GM18907 (cell line): ENCODE measurements around the gene MBOAT7.
A peak's percentile ranks its signal among the peaks of the same experiment; 100 is the strongest.
"Not testable (repeated sequence)": the region's sequence is repeated elsewhere in the genome, so short reads cannot be mapped to it uniquely, and the experiment has no call there.

Source experiments
- ATAC-seq: cut with Tn5 transposase; IDR thresholded peaks from one replicate; pipeline ENCODE4 v1.9.1; 2021; ENCODE audit warnings: mild to moderate bottlenecking, moderate library complexity; ENCODE audit not compliant: unreplicated experiment

MBOAT7 gene

GRCh38 chr19:54189145-54189734, at the start of gene MBOAT7:
MBOAT7 (minus strand) TSS chr19:54189580; CDS start chr19:54188508, 1,072 bp downstream.
- peak; percentile 21 for ATAC-seq

- no peak for ATAC-seq
These were observed 44.6 kb upstream of the MBOAT7 start for GRCh38 chr19:54233941-54234340.

GRCh38 chr19:54231077-54231931, 41.9 kb upstream of the MBOAT7 start:
- no peak for ATAC-seq

GRCh38 chr19:54230031-54230430, 40.7 kb upstream of the MBOAT7 start:
- ATAC-seq: no peak

GRCh38 chr19:54229146-54229545, 39.8 kb upstream of the MBOAT7 start:
- no peak for ATAC-seq

GRCh38 chr19:54224619-54225018, 35.2 kb upstream of the MBOAT7 start:
- ATAC-seq: not testable (repeated sequence)

GRCh38 chr19:54223937-54224281, 34.5 kb upstream of the MBOAT7 start:
- not testable (repeated sequence) for ATAC-seq

- not testable (repeated sequence) for ATAC-seq
These were observed 34.0 kb upstream of the MBOAT7 start for GRCh38 chr19:54223277-54223936.

GRCh38 chr19:54222474-54223276, 33.3 kb upstream of the MBOAT7 start, which contains the start of gene LILRB3:
LILRB3 (minus strand) TSS chr19:54223007; CDS start chr19:54222976, 31 bp downstream.
- ATAC-seq: not testable (repeated sequence)

GRCh38 chr19:54221947-54222346, 32.6 kb upstream of the MBOAT7 start:
- ATAC-seq: not testable (repeated sequence)

GRCh38 chr19:54219702-54220101, 30.3 kb upstream of the MBOAT7 start:
- not testable (repeated sequence) for ATAC-seq

- no peak for ATAC-seq
These were observed 29.7 kb upstream of the MBOAT7 start for GRCh38 chr19:54218960-54219661.

GRCh38 chr19:54218259-54218658, 28.9 kb upstream of the MBOAT7 start:
- no peak for ATAC-seq

- ATAC-seq: not testable (repeated sequence)
These were observed 28.3 kb upstream of the MBOAT7 start for GRCh38 chr19:54217517-54218247.

GRCh38 chr19:54216869-54217268, 27.5 kb upstream of the MBOAT7 start:
- ATAC-seq: no peak

- not testable (repeated sequence) for ATAC-seq
These were observed 25.4 kb upstream of the MBOAT7 start for GRCh38 chr19:54214734-54215133.

- ATAC-seq: not testable (repeated sequence)
These were observed 24.8 kb upstream of the MBOAT7 start for GRCh38 chr19:54214217-54214616.

- ATAC-seq: no peak
These were observed 21.9 kb upstream of the MBOAT7 start for GRCh38 chr19:54211235-54211634.

GRCh38 chr19:54209811-54210494, 20.6 kb upstream of the MBOAT7 start:
- no peak for ATAC-seq
